Body of pancreas (tissue), 4 donors: Measurements from ENCODE around the gene RASGRP2. TPM values are rescaled to one million over a fixed set of nuclear protein-coding genes. Genes with fewer than 3 reads are reported as not detected.

Experiments used
- ATAC-seq: fragments of 150-250 bp; one replicate; pipeline ENCODE4 v1.9.1; 2016
- DNase-seq, 4 donors: peaks; one replicate each; pipeline ENCODE4 v3.0.0-alpha.2; 2019
- H3K27ac ChIP-seq, 4 donors: fragments of 200-600 bp; sonication (generic); 1 replicate in 3 of 4; 2 replicates in 1 of 4; pipeline versions ENCODE4 v1.5.1 to v1.6.1; 2016 to 2019; ENCODE audit warnings: mild to moderate bottlenecking in 1 of 4, mixed read lengths in 1 of 4, moderate library complexity in 1 of 4
- H3K27me3 ChIP-seq, 2 donors: fragments of 200-600 bp; sonication (generic); one replicate each; pipeline ENCODE4 v1.6.0; 2016; ENCODE audit warnings: mild to moderate bottlenecking in 1 of 2
- H3K36me3 ChIP-seq, 2 donors: fragments of 200-600 bp; sonication (generic); replicated peaks in 1 of 2; 2 replicates each; pipeline ENCODE4 v1.5.1; 2016; ENCODE audit warnings: low read depth in 2 of 2; ENCODE audit not compliant: insufficient read depth in 1 of 2
- H3K4me1 ChIP-seq: fragments of 200-600 bp; sonication (generic); one replicate; pipeline ENCODE4 v1.6.0; 2016
- H3K4me3 ChIP-seq, 2 donors: fragments of 200-600 bp; sonication (generic); 1 replicate in 1 of 2; 2 replicates in 1 of 2; pipeline ENCODE4 v1.5.1; 2016 to 2019
- H3K9me3 ChIP-seq, 3 donors: fragments of 200-600 bp; sonication (generic); 1 replicate in 2 of 3; 2 replicates in 1 of 3; pipeline ENCODE4 v1.5.1; 2016
- POLR2A ChIP-seq, 3 donors: fragments of 450-650 bp; IDR thresholded peaks; one replicate each; pipeline ENCODE4 v1.6.1; 2016; ENCODE audit warnings: antibody characterized with exemption in 3 of 3, mild to moderate bottlenecking in 2 of 3
- WGBS, 2 donors: methylation state at CpG; one replicate each; pipeline ENCODE4 v1.1.5; 2017; 5-methylcytosine and 5-hydroxymethylcytosine counted together
- intact Hi-C: fragments of 100-400 bp; cut with DNase I; formaldehyde crosslinking; loops from one replicate; pipeline ENCODE4 v1.15.1; 2023
- total RNA-seq, 2 donors: library from RNA; depleted of rRNA; stranded (reverse); fragments of >200 nt; gene quantifications; one replicate each; pipeline ENCODE4 v1.1.0, GENCODE V29; 2016
- TF ChIP-seq, protein P1 (sequence below), 7 experiments: fragments of 450-650 bp in 4 of 7; fragments of 200-600 bp in 3 of 7; sonication (generic) in 3 of 7; IDR thresholded peaks; one replicate each; pipeline ENCODE4 v1.5.1; 2016 to 2019; ENCODE audit warnings: antibody characterized with exemption in 7 of 7

RASGRP2 gene
- total RNA-seq, 2 donors from 2014 or later: 4.6 to 17.9 TPM

DNA sequence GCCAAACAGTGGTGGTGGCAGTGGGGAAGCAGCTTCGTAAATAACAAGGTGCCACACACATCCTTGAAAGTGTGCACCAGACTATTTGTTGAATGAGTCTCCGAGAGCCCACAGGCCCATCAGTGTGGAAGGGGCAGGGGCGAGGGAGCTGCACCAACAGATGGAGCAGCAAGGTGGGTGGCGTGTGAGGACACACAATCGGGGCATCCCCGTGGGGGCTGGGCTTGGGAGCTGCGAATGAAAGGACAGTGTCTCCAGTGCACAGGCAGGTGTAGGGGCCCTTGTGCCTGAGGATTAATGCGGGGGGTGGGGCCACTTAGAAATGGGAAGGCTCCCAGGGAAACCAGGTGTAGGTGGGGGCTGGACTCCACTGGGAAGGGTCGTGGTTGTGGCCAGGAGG, 23.8 kb downstream of the RASGRP2 start:
- Histone ChIP-seq H3K9me3 (no peaks in the 10 kb centered on the region), H3K27me3 (peaks cover 0 to 10% of the 10 kb centered on the region in 2 donors), H3K27ac (no peak overlapping the region), H3K36me3 (no peaks in the 10 kb centered on the region), H3K4me3 (no peak overlapping the region), H3K4me1 (peaks cover 7% of the 10 kb centered on the region)
- DNase-seq (no peak), ATAC-seq (no peak)
- 51 to 53% methylated on average over 9 of the region's 9 CpGs for WGBS, 2 donors
- intact Hi-C loops: no loop called here
- TF ChIP-seq POLR2A (IDR thresholded peaks at IDR 0.05): no peak
- TF ChIP-seq, protein P1, sequence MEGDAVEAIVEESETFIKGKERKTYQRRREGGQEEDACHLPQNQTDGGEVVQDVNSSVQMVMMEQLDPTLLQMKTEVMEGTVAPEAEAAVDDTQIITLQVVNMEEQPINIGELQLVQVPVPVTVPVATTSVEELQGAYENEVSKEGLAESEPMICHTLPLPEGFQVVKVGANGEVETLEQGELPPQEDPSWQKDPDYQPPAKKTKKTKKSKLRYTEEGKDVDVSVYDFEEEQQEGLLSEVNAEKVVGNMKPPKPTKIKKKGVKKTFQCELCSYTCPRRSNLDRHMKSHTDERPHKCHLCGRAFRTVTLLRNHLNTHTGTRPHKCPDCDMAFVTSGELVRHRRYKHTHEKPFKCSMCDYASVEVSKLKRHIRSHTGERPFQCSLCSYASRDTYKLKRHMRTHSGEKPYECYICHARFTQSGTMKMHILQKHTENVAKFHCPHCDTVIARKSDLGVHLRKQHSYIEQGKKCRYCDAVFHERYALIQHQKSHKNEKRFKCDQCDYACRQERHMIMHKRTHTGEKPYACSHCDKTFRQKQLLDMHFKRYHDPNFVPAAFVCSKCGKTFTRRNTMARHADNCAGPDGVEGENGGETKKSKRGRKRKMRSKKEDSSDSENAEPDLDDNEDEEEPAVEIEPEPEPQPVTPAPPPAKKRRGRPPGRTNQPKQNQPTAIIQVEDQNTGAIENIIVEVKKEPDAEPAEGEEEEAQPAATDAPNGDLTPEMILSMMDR (IDR thresholded peaks at IDR 0.05): no peak

DNA sequence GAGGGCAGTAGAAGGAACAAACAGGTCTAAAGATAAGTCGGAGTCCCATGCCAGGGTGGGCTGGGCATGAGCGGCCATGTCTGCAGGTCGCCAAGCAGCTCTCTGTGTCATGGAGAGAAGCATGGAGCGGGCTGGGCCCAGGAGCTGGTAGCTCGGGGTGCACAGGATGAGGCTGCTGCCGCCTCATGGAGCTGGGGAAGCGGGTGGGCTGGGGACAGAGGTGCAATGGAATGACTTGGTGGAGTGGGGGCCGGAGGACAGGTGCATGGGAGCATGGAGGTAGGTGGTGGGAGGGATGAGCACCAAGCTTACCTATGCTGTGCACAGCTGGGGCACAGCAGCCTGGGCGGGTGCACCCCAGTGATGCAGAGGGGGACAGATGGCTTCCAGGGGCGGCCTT, 24.5 kb downstream of the RASGRP2 start:
- H3K36me3 ChIP-seq: no peaks in the 10 kb centered on the region
- peaks cover 7% of the 10 kb centered on the region for H3K4me1 ChIP-seq
- 79% methylated on average over 10 of the region's 10 CpGs for whole genome bisulfite sequencing, 2 donors
- no peaks in the 10 kb centered on the region for H3K9me3 ChIP-seq
- TF ChIP-seq, protein P1 (IDR thresholded peaks at IDR 0.05): no peak
- TF ChIP-seq POLR2A (IDR thresholded peaks at IDR 0.05): no peak
- no peak for DNase-seq
- no peak overlapping the region for H3K4me3 ChIP-seq
- no peak overlapping the region for H3K27ac ChIP-seq
- intact Hi-C loops: no loop called here
- H3K27me3 ChIP-seq: peaks cover 0 to 18% of the 10 kb centered on the region in 2 donors
- ATAC-seq: no peak

DNA sequence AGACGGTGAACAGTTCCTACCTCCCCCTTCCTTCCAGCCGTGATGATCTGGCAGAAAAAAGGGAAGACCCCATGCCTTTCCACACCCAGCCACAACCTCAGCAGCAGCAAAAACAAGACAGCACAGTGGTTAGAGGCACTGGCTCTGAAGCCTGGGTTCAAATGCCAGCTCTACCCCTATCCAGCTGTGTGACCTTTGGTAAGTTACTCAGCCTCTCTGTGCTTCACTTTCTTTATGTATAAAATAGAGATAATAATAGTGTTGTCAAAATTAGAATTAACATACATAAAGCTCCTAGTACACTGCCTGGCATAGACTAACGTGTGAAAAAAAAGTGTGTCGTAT, 25.2 kb downstream of the RASGRP2 start:
- 60 to 61% methylated on average over 4 of the region's 4 CpGs for WGBS, 2 donors
- no peak for DNase-seq
- Histone ChIP-seq H3K4me1 (peaks cover 6% of the 10 kb centered on the region), H3K27me3 (peaks cover 0 to 24% of the 10 kb centered on the region in 2 donors), H3K9me3 (no peaks in the 10 kb centered on the region), H3K36me3 (no peaks in the 10 kb centered on the region), H3K4me3 (no peak overlapping the region), H3K27ac (no peak overlapping the region)
- no peak for TF ChIP-seq POLR2A (IDR thresholded peaks at IDR 0.05)
- TF ChIP-seq, protein P1 (IDR thresholded peaks at IDR 0.05): no peak
- intact Hi-C loops: no loop called here
- ATAC-seq: no peak

DNA sequence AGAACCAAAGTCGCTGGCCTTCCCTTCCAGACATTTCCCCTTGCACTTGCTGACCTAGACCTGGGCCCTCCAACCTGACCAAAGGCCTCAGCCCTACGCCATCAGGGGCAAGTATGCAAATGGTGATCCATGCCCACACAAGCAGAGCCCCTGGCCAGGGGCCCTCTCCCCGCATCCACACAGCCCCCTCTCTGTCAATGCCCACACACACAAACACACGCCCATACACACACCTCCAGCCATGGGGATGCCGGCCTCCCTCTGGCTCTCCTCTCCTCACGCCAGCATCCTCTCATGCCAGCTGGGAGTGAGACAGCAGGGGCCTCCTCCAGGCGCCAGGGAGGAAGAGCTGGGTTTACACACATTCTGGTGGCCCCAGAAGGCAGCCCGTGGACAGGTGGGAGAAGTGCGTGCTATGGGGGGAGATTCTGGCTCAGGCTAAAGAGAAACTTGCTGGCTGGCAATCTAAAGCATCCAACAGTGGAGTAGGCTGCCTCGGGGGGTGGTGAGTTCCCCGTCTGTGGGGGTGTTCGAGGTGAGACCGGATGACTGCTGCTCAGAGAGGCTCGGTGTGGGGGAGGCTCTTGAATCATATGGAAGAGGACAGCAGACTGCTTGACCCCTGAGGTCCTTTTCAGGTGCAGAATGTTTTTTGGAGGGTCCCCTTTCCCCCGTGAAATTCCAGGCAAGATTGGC, 25.7 kb downstream of the RASGRP2 start:
- no peak for TF ChIP-seq POLR2A (IDR thresholded peaks at IDR 0.05)
- TF ChIP-seq, protein P1 (IDR thresholded peaks at IDR 0.05): no peak
- no peak overlapping the region for H3K27ac ChIP-seq
- peaks cover 0 to 26% of the 10 kb centered on the region in 2 donors for H3K27me3 ChIP-seq
- H3K4me3 ChIP-seq: no peak overlapping the region
- intact Hi-C loops: no loop called here
- ATAC-seq: no peak
- H3K9me3 ChIP-seq: no peaks in the 10 kb centered on the region
- WGBS, 2 donors: 73 to 77% methylated on average over 15 of the region's 15 CpGs
- no peaks in the 10 kb centered on the region for H3K36me3 ChIP-seq
- peaks cover 3% of the 10 kb centered on the region for H3K4me1 ChIP-seq
- no peak for DNase-seq

DNA sequence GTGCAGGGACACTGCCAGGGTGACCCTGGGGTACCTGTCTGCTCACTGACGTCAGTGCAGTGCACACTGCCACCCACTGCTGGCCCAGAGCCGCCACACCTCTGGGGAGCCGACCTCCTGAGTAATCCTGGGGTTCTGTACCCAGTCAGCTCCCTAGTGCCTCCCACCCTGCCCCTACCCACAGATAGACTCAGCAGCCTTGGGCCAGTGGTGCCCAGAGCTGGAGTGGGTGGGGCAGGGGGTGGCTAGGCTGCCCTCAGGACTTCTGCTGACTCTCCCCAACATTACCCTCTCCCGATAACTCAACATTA, 26.7 kb downstream of the RASGRP2 start:
- no peak overlapping the region for H3K27ac ChIP-seq
- 63 to 84% methylated on average over 3 to 4 of the region's 4 CpGs for WGBS, 2 donors
- TF ChIP-seq POLR2A (IDR thresholded peaks at IDR 0.05): no peak
- TF ChIP-seq, protein P1 (IDR thresholded peaks at IDR 0.05): no peak
- ATAC-seq (no peak), DNase-seq (no peak)
- no peak overlapping the region for H3K4me3 ChIP-seq
- intact Hi-C loops: no loop called here
- no peaks in the 10 kb centered on the region for H3K36me3 ChIP-seq
- H3K4me1 ChIP-seq: peaks cover 12% of the 10 kb centered on the region
- H3K27me3 ChIP-seq: peaks cover 0 to 36% of the 10 kb centered on the region in 2 donors
- H3K9me3 ChIP-seq: no peaks in the 10 kb centered on the region
